HG03060 (cell line): Measurements from ENCODE around the gene ITIH3.

Experiments
- ATAC-seq: cut with Tn5 transposase; IDR thresholded peaks from one replicate; pipeline ENCODE4 v1.9.1; 2021; ENCODE audit warnings: low read depth, moderate number of reproducible peaks; ENCODE audit not compliant: unreplicated experiment

Gene ITIH3

DNA sequence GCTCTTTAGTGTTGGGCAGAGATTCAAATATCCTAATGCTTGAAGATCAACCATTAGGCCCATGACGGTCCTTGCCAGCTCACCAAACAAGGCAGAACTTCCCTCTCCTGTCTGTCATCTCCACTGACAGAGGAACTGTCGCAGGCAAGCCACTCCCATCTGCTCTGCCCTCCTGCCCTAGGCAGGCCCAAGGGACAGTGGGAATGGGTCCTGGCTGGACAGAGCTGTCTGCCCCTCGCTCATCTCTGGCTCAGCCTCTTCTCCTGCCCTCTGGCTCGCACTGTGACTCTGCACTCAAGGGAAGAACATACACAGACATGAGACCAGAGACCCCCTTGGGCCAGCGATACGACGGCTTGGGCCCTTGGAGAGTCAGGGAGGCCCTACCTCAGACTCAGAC lies 47.8 kb downstream of the ITIH3 start:
- no peak for ATAC-seq

GRCh38 chr3:52843108-52843865 lies 48.7 kb downstream of the ITIH3 start:
- no peak for ATAC-seq

GRCh38 chr3:52843881-52844280 lies 49.3 kb downstream of the ITIH3 start:
- ATAC-seq: no peak

DNA sequence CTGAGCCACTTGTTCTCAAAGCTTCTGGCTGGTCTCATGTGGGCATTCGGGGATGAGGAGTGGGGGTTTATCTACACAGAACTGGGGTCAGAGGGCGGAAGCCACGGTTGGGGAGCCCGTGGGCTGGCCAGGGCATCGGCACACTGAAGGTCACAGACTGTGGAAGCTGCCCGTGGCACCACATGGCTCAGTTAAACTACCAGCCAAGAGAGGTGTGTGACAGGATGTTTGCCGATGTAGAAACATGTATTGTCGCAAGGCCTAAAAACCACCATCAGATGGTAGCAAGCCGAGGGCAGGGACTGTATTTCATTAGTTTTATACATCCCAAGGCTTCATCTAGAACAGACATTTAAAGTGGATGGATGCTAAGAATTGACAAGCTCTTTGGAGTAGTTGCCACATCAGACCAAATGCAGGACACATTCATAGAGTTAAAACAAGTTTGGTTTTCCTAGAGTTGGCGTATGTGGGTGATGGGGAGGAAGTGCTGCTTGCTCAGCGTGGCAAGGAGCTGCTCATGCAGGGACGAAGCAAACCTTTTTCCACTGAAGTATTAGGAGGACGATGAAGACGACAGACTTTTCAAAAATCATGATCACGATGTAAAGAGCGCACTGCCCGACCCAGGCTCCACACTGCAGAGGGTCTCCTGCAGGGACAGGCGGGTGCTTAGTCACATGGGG lies 49.8 kb downstream of the ITIH3 start:
- ATAC-seq: no peak

GRCh38 chr3:52845157-52845556 lies 50.6 kb downstream of the ITIH3 start:
- ATAC-seq: no peak

GRCh38 chr3:52845691-52846431 lies 51.3 kb downstream of the ITIH3 start:
- no peak for ATAC-seq

- no peak for ATAC-seq
These were observed 51.9 kb downstream of the ITIH3 start for GRCh38 chr3:52846432-52846965.

GRCh38 chr3:52847241-52847640 lies 52.6 kb downstream of the ITIH3 start:
- no peak for ATAC-seq

DNA sequence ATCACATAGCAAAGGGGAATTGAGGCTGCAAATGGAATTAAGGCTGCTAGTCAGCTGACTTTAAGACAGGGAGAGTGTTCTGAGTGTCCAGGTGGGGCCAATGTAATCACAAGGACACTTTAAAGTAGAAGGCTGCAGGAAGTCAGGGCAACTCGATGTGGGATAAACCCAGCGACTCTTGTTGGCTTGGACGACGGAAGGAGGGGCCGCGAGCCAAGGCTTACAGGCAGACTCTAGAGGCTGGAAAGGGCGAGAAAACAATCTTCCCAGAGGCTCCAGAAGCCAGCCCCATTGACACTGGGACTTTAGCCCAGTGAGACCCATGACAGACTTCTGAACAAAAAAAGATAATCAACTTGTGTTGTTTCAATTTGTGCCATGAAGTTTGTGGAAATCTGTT lies 53.1 kb downstream of the ITIH3 start:
- no peak for ATAC-seq

DNA sequence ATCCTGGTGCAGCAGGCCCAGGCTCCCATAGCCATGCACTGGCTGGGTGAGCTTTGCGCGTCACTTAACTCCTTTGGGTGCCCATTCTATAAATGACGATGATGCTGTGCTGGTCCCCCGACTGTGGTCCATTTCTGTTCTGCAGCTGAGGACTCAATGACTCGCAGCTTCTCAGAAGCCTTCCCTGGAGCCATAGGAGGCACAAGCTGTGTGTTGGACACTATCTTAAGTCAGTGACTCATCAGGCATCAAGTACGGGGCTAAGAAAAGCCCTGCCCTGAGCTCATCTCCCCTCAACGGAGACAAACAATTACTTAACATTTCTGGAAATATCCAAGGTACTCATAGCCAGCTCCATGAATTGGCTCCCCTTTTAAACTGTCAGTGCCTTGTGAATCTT lies 54.0 kb downstream of the ITIH3 start:
- ATAC-seq: no peak

GRCh38 chr3:52849656-52850055 lies 55.1 kb downstream of the ITIH3 start:
- no peak for ATAC-seq

GRCh38 chr3:52851348-52851747 lies 56.8 kb downstream of the ITIH3 start:
- ATAC-seq: no peak

GRCh38 chr3:52852419-52852818 lies 57.8 kb downstream of the ITIH3 start:
- no peak for ATAC-seq

DNA sequence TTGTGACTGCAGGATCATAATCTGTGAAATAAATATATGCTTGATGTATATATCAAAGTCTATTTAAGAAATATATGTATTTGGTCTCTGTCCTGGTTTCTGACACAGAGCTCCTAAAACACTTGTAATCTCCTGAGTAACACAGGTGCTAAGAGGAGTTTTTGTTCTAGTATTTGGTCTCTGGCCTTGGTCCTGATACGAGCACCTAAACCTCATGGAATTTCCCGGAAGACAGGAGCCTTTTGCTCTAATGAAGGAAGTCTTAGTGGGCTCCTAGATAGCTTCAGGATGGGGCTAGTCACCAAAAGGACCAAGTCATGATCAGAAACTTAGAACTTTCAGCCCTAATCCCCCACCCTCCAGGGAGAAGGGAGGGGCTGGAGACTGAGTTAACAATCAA lies 59.4 kb downstream of the ITIH3 start:
- no peak for ATAC-seq

DNA sequence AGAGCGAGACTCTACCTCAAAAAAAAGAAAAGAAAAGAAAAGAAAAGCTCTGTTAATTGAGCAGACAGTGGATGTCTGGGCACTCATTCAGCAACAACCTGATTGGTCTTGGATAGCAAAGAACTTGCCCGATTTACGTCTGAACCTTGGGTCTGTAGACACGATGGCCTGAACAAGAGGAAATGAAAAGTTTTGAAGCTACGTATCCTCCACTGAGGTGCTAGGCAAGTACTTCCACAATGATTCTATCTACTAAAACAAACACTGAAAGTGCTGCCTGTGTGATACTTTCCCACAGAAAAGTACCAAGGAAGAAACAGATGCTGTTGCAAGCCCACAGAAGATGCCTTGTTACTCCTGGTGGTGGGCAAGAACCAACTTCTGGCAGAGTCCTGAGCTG lies 62.1 kb downstream of the ITIH3 start:
- ATAC-seq: no peak

DNA sequence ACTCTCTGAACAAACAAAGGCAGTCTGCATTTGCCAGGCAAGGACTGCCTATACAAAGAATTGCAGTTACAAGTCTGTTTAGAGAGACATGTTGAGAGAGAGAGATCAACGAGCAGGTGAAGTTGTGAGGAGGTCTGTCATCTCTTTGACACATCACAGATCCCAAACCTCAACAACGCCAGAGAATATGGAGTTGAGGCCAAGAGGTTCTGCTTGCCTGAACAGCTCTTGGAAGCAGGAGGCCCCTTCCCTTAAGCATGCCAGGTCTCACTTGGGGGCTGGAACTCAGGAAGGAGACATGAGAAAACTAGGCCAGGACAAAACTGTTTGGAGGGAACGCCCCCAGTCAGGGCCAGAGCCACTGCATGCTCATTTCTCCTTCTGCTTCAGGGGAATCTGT lies 62.5 kb downstream of the ITIH3 start:
- ATAC-seq: no peak

DNA sequence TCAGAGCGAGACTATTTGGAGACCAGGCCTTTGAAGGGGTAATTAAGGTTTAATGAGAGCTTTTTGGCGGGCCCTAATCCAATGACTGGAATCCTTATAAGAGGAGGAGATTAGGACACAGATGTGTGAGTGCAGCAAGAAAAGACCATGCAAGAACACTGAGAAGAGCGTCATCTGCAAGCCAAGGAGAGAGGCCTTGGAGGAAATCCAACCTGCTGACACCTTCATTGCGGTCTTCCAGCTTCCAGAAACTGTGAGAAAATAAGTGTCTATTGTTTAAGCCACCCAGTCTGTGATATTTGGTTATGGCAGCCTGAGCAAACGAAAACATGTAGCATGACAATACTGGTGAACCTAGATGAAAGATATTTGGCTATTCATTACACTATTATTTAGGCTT lies 63.3 kb downstream of the ITIH3 start:
- ATAC-seq: no peak
